ENCODE data around the gene ADAM12.

The ADAM12 gene, protein sequence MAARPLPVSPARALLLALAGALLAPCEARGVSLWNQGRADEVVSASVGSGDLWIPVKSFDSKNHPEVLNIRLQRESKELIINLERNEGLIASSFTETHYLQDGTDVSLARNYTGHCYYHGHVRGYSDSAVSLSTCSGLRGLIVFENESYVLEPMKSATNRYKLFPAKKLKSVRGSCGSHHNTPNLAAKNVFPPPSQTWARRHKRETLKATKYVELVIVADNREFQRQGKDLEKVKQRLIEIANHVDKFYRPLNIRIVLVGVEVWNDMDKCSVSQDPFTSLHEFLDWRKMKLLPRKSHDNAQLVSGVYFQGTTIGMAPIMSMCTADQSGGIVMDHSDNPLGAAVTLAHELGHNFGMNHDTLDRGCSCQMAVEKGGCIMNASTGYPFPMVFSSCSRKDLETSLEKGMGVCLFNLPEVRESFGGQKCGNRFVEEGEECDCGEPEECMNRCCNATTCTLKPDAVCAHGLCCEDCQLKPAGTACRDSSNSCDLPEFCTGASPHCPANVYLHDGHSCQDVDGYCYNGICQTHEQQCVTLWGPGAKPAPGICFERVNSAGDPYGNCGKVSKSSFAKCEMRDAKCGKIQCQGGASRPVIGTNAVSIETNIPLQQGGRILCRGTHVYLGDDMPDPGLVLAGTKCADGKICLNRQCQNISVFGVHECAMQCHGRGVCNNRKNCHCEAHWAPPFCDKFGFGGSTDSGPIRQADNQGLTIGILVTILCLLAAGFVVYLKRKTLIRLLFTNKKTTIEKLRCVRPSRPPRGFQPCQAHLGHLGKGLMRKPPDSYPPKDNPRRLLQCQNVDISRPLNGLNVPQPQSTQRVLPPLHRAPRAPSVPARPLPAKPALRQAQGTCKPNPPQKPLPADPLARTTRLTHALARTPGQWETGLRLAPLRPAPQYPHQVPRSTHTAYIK

DNA sequence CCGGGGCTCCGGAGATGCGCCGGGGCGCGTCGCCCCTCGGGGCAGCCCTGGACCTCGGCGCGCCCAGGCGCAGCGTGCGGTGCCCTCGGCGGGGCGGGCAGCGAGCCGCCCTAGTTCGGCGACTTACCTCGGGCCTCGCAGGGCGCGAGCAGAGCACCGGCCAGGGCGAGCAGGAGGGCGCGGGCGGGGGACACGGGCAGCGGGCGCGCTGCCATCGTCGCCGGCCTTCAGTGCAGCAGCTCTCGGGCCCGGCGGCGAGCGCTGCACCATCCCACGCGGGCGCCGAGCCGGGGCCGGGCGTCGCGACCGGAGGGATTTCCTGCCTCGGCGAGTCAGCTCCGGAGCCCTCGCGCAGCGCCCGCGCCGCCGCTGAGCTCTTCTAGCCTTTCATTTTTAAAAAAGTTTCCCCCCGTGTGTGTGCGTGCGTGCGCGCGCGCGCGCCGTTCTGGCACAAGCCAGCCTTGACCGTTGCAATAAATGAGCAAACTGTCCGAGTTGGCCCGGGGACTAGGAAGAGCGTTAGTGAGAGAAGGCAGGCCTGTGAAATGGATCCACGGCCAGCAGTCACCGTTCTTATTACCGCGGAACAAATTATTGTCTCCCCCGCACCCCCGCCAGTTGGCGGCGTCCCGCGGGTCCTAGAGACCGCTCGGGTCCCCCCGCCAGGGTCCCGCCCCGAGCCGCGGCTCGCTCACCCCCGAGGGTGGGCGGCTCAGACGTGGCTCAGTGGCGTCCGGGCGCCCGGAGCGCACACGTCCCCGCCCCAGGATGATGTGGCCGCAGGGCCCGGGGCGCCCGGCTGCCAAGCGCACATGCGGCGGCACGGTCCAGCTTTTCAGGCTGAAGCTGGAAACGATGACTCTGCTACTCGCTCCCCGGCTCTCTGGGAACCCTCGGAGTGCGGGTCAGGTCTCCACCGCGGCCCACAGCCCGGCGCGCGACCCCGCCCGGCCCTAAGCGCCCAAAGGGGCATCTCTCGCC is at the start of gene ADAM12:
Gene ADAM12, minus strand, starts transcription at position 547 of the 981 bp plus-strand sequence. Its CDS starts 332 bp downstream, at position 215.
- no peak for DNase-seq (ENCODE audit: extremely low spot score)
- TF ChIP-seq LEF1 (IDR thresholded peaks at IDR 0.05; ENCODE audit: borderline replicate concordance), result no peak
- ChIA-PET CTCF (interaction anchor here (0.5 to 1.3 kb wide), 5 partner anchors 23 to 454 kb away, joined by 3 to 6 read pairs (median 4); no protein-coding TSS in a partner anchor), POLR2A (interaction anchor here (0.9 to 1.7 kb wide), 2 partner anchors 129 to 189 kb away, joined by 3 to 4 read pairs; no protein-coding TSS in a partner anchor)

DNA sequence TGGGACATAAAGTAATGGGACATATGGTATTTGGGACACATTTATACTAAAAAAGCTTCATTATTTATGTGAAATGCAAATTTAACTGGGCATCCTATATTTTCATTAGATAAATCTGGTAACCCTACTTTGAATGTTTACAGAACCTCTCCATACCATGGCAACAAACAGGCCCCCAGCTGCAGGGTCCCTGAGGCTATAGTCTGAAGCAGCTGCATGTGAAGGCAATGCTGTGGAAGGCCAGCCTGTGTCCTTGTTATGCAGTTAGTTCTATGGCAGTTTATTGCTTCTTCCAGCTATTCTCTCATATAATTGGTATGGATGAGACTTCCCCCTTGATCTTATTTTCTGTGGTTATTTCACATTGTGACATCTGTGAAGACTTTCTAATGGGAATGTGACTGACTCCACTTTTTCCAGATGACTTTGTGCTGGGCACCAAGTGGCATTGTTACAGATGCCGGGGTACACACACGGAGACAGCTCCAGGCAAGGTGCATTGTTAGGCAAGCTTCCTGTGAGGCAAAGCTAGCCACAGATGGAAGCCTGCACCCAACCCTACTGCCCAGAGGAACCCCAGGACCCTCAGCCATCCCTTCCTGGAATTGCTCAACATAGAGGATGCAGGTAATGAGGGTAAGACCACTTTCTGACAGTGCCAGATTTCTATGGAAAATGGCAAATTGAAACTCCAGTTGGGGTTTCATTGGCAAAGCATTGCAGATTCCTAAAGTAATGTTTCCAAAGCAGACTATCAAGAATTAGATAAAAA is 49.5 kb upstream of the ADAM12 start:
- ChIA-PET POLR2A (no interaction called here), CTCF (no interaction called here)
- DNase-seq (ENCODE audit: extremely low spot score), result no peak
- TF ChIP-seq TARDBP (IDR thresholded peaks at IDR 0.05) (no peak), FOXA1 (IDR thresholded peaks at IDR 0.05) (no peak)

DNA sequence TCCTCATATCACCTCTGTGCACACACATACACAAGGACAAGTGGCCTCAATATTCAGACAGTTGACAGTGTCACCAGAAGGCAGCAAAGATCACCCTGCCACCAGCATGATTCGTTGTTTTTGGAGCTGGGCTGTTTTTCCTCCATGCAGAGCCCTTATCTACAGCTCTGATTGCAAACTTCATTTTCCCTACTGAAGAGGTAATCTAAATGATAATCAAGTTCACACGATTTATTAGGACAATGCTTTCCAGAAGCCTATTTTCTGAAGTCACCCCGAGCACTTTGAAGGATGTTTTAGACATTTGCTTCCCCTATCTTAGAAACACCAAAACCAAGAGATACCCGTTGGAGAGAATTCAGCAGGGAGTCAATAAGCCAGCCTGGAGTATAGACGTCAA is 46.0 kb upstream of the ADAM12 start:
- ChIA-PET POLR2A (no interaction called here), CTCF (no interaction called here)
- DNase-seq (ENCODE audit: extremely low spot score), result no peak
- no peak for TF ChIP-seq CTBP1 (IDR thresholded peaks at IDR 0.05; ENCODE audit: borderline replicate concordance)
- no peak for TF ChIP-seq FOXK2 (IDR thresholded peaks at IDR 0.05)
- TF ChIP-seq TARDBP (IDR thresholded peaks at IDR 0.05), result no peak
- no peak for TF ChIP-seq FOXA1 (IDR thresholded peaks at IDR 0.05)
- TF ChIP-seq FOXM1 (IDR thresholded peaks at IDR 0.05; ENCODE audit: borderline replicate concordance), result no peak
- TF ChIP-seq LEF1 (IDR thresholded peaks at IDR 0.05; ENCODE audit: borderline replicate concordance), result no peak
- no peak for TF ChIP-seq SP1 (IDR thresholded peaks at IDR 0.05)
- no peak for TF ChIP-seq HDGF (IDR thresholded peaks at IDR 0.05; ENCODE audit: borderline replicate concordance)
- TF ChIP-seq ARNT (IDR thresholded peaks at IDR 0.05), result no peak
- TF ChIP-seq ZNF384 (IDR thresholded peaks at IDR 0.05), result no peak
- TF ChIP-seq, protein P1, sequence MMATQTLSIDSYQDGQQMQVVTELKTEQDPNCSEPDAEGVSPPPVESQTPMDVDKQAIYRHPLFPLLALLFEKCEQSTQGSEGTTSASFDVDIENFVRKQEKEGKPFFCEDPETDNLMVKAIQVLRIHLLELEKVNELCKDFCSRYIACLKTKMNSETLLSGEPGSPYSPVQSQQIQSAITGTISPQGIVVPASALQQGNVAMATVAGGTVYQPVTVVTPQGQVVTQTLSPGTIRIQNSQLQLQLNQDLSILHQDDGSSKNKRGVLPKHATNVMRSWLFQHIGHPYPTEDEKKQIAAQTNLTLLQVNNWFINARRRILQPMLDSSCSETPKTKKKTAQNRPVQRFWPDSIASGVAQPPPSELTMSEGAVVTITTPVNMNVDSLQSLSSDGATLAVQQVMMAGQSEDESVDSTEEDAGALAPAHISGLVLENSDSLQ (IDR thresholded peaks at IDR 0.05), result no peak

DNA sequence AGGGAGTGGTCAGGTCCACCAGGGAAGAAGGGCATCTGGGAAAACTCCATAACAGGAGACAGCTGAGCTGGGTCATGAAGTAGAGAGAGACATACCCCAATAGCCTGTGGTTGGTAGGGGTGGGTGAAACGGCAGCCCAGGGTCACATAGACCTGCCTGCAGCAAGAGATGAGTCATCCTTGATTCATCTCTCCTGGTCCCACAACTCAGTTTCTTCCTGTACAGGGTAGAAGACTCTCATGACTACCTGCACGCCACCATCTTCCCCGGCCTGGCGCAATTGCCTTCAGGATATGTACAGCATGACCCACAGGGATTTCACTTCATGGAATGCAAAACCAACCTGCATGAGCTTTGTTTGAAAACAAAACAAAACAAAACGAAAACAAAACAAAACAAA is 45.1 kb upstream of the ADAM12 start:
- ChIA-PET POLR2A (no interaction called here), CTCF (no interaction called here)
- DNase-seq (ENCODE audit: extremely low spot score), result no peak
- TF ChIP-seq FOXK2 (IDR thresholded peaks at IDR 0.05) (no peak), FOXM1 (IDR thresholded peaks at IDR 0.05; ENCODE audit: borderline replicate concordance) (no peak), SP1 (IDR thresholded peaks at IDR 0.05) (no peak)

DNA sequence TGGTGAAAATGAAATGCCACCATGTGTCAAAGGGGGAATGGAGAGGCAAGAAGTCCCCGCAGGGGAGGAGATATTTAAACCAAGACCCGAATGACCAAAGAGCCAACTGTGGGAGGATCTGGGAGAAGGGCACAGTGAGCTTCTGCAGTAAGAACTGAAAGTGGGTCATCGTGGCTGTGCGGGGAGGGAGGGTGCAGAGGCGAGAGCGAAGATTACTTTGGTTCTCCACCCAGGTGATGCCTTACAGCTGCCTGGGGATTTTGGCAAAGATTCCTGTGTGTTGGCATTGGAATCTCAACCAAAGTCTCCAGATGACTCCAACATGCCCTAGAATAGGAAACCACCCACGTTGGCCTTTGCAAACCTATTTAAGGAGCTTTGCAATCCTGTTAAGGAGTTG is 44.2 kb upstream of the ADAM12 start:
- no peak for DNase-seq (ENCODE audit: extremely low spot score)
- ChIA-PET POLR2A (no interaction called here), CTCF (no interaction called here)
- TF ChIP-seq NFRKB (IDR thresholded peaks at IDR 0.05), result no peak
- TF ChIP-seq BHLHE40 (IDR thresholded peaks at IDR 0.05; ENCODE audit: borderline replicate concordance), result no peak
- TF ChIP-seq FOXA1 (IDR thresholded peaks at IDR 0.05), result no peak
- TF ChIP-seq, protein P1 (IDR thresholded peaks at IDR 0.05), result no peak

DNA sequence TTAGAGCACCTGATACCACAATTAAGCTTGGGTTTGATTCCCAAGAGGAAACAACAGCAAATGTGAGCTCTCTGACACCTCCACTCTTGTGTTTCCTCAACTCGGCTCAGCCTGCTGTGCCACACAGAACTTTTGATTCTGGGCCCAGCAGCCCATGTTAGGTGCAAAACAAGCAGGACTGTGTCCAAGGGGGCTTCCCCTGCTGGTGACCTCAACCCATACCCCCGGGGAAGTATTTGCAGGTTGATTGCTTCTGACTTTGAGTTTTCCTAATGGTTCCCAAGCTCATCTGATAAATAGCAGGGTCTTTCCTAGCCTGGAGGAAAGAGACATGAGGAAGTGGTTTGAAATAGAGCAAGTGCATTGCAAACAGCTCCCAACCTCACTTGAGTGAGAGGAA is 43.5 kb upstream of the ADAM12 start:
- DNase-seq (ENCODE audit: extremely low spot score), result no peak
- ChIA-PET POLR2A (no interaction called here), CTCF (no interaction called here)
- no peak for TF ChIP-seq FOXM1 (IDR thresholded peaks at IDR 0.05; ENCODE audit: borderline replicate concordance)

DNA sequence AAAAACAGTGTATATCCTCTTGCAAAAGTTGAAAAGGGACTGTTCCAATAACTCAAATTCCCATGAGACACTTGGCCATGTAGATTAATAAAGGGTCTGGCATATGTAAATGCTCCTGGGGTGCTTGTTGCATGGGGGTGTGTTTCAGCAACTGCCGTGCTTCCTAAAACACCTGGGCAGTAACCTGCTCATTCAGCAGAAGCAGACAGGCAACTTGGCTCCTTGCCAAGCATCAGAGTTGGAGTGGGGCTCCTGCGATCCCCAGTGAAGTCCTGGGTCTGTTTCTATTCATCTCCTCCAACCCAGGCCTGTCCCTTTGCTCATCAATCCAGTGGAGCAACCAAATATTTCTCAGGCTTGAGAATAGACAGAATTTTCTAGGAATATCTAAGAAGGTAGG is 42.2 kb upstream of the ADAM12 start:
- CTCF ChIA-PET, result no interaction called here
- no peak for DNase-seq (ENCODE audit: extremely low spot score)
- no peak for TF ChIP-seq FOXA1 (IDR thresholded peaks at IDR 0.05)
- TF ChIP-seq ZNF384 (IDR thresholded peaks at IDR 0.05), result no peak
- TF ChIP-seq CTBP1 (IDR thresholded peaks at IDR 0.05; ENCODE audit: borderline replicate concordance), result no peak
- no peak for TF ChIP-seq FOXK2 (IDR thresholded peaks at IDR 0.05)
- no peak for TF ChIP-seq HDGF (IDR thresholded peaks at IDR 0.05; ENCODE audit: borderline replicate concordance)
- TF ChIP-seq, protein P1 (IDR thresholded peaks at IDR 0.05), result no peak
- TF ChIP-seq BHLHE40 (IDR thresholded peaks at IDR 0.05; ENCODE audit: borderline replicate concordance), result no peak
- TF ChIP-seq SP1 (IDR thresholded peaks at IDR 0.05), result no peak
- TF ChIP-seq NFRKB (IDR thresholded peaks at IDR 0.05), result no peak
- TF ChIP-seq SUZ12 (IDR thresholded peaks at IDR 0.05), result no peak
- no peak for TF ChIP-seq ELF4 (IDR thresholded peaks at IDR 0.05)
- TF ChIP-seq TARDBP (IDR thresholded peaks at IDR 0.05), result no peak
- no peak for TF ChIP-seq FOXM1 (IDR thresholded peaks at IDR 0.05; ENCODE audit: borderline replicate concordance)
- TF ChIP-seq L3MBTL2 (conservative IDR thresholded peaks at IDR 0.05), result no peak
- no peak for TF ChIP-seq ARNT (IDR thresholded peaks at IDR 0.05)
- POLR2A ChIA-PET, result no interaction called here
